C4-2B (cell line): ENCODE data around the gene TRIP10.

Experiments
- CTCF ChIP-seq: fragments of 450-650 bp; conservative IDR thresholded peaks from 2 replicates; pipeline ENCODE4 v1.5.1; 2017; ENCODE audit warnings: mild to moderate bottlenecking
- ZFX ChIP-seq: fragments of 450-650 bp; IDR thresholded peaks from 2 replicates; pipeline ENCODE4 v1.6.1; 2017

- TF ChIP-seq CTCF (no peak), ZFX (no peak)
These were observed 45.8 kb upstream of the TRIP10 start for GRCh38 chr19:6693681-6694080.
